Left forelimb (tissue), 1 donor: ENCODE measurements around the gene EVX1.

Source experiments
- DNase-seq: peaks from one replicate; pipeline ENCODE4 v3.0.0-alpha.2; 2018; ENCODE audit warnings: low spot score

Gene EVX1

GRCh38 chr7:27235387-27236311 lies 7.0 kb upstream of the EVX1 start:
- DNase-seq: no peak

GRCh38 chr7:27237735-27238334 lies 4.8 kb upstream of the EVX1 start:
- no peak for DNase-seq

GRCh38 chr7:27238979-27239386 lies 3.6 kb upstream of the EVX1 start:
- no peak for DNase-seq

- no peak for DNase-seq
Observed at GRCh38 chr7:27239387-27240014, 3.1 kb upstream of the EVX1 start.

- no peak for DNase-seq
Observed at GRCh38 chr7:27240015-27240731, 2.4 kb upstream of the EVX1 start.

GRCh38 chr7:27241189-27242056 lies 1.2 kb upstream of the EVX1 start:
- no peak for DNase-seq

- DNase-seq: no peak
Observed at GRCh38 chr7:27242154-27242553, 448 bp upstream of the EVX1 start.

GRCh38 chr7:27243340-27244163 lies 950 bp downstream of the EVX1 start:
- DNase-seq: no peak

- DNase-seq: no peak
Observed at GRCh38 chr7:27244488-27245123, 2.0 kb downstream of the EVX1 start.

- no peak for DNase-seq
Observed at GRCh38 chr7:27245124-27245797, 2.7 kb downstream of the EVX1 start.

GRCh38 chr7:27245798-27246691 lies 3.4 kb downstream of the EVX1 start:
- no peak for DNase-seq

- no peak for DNase-seq
Observed at GRCh38 chr7:27247000-27247399, 4.4 kb downstream of the EVX1 start.

GRCh38 chr7:27247452-27248426 lies 5.1 kb downstream of the EVX1 start:
- no peak for DNase-seq

GRCh38 chr7:27248427-27248806 lies 5.8 kb downstream of the EVX1 start:
- DNase-seq: no peak

GRCh38 chr7:27248911-27249723 lies 6.5 kb downstream of the EVX1 start:
- DNase-seq: no peak
